BLaER1 (cell line): ENCODE results near the gene AK1.
"Not testable (repeated sequence)": the region's sequence is repeated elsewhere in the genome, so short reads cannot be mapped to it uniquely, and the experiment has no call there.

Experiments
- H3K27ac ChIP-seq: shearing (Covaris generic); formaldehyde crosslinking; 2 replicates; pipeline ENCODE4 v1.8.1; 2022
- H3K27me3 ChIP-seq: shearing (Covaris generic); formaldehyde crosslinking; 2 replicates; pipeline ENCODE4 v1.8.1; 2022
- H3K36me3 ChIP-seq: shearing (Covaris generic); formaldehyde crosslinking; 2 replicates; pipeline ENCODE4 v1.8.1; 2022
- H3K4me1 ChIP-seq: shearing (Covaris generic); formaldehyde crosslinking; 2 replicates; pipeline ENCODE4 v1.8.1; 2022
- H3K4me2 ChIP-seq: shearing (Covaris generic); formaldehyde crosslinking; 2 replicates; pipeline ENCODE4 v1.8.1; 2022
- H3K4me3 ChIP-seq: shearing (Covaris generic); formaldehyde crosslinking; 2 replicates; pipeline ENCODE4 v1.8.1; 2022
- H3K9ac ChIP-seq: shearing (Covaris generic); formaldehyde crosslinking; 2 replicates; pipeline ENCODE4 v1.8.1; 2022
- H3K9me3 ChIP-seq: shearing (Covaris generic); formaldehyde crosslinking; 2 replicates; pipeline ENCODE4 v1.8.1; 2022
- H4K20me1 ChIP-seq: shearing (Covaris generic); formaldehyde crosslinking; 2 replicates; pipeline ENCODE4 v1.8.1; 2022
- Cebpa-rat ChIP-seq: shearing (Covaris generic); IDR thresholded peaks from 2 replicates; pipeline ENCODE4 v1.8.1; 2022

AK1 gene

DNA sequence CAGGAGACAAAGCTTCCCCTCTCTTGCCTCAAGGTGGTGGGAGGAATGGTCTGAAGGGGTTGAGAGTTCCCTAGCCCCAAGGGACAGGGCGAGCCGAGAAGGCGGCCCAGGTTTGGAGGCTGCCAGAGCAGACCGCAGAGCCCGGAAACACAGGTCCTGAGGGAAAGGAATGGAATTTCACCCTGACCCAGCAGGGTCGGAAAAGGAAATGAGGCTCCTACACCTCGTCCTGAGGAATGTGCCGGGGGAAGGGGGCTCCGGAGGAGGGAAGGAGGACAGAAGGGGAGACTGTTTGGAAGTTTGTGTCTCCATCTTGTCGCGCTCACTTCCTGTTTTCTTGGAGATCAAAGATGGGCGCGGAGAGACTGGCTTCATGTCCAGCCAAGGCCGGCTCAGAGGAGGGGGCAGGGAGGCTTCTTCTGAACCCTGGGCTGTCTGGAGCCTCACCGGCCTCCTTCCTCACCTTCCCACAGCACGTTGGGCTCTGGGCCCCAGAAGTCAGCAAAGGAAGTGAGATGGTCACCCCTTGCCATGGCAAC, 32.6 kb downstream of the AK1 start:
- Histone ChIP-seq H3K4me1 (peaks cover 42% of the 10 kb centered on the region), H3K27me3 (no peaks in the 10 kb centered on the region), H3K9me3 (peaks cover 15% of the 10 kb centered on the region), H3K4me3 (no peak overlapping the region), H3K9ac (no peak overlapping the region), H3K36me3 (peaks cover 93% of the 10 kb centered on the region), H3K27ac (0 out of 2 replicates have a peak overlapping the region, but pooled peaks have one; percentile 1), H3K4me2 (no peak overlapping the region), H4K20me1 (peaks cover 69% of the 10 kb centered on the region)
- TF ChIP-seq Cebpa-rat: no peak

DNA sequence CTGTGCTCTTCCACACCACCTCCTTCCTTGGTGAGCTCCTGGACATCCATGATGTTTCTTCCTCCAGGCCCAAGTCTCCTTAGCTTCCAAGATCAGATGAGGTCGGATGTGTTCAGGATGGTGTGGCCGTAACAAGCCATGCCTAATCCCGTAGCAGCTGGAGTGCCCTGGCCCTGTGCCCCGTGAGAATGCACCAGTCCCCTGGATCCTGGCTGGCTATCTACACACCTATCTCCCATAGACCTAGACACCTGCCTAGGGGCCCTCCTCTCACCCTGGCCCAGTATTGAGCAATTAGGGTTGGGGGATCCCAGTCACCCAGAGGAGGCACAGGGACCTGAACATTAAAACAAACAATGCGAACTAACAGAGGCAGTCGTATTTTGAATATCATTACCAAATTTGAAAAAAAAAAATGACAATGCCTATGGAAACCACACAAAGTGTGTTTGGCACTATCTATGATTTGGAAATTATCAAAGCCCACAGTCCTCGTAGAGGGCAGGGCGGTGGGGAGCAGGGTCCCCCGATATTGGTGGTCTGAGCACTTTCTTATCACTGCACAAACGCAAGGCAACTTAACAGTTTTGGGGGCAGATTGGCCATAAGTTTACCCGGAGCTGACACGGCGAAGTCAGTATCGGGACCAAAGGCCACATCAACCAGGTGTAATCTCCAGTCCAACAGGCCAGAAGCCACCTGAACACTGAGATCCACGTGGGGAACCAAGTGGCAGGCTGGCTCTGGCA, 36.2 kb downstream of the AK1 start:
- H3K9ac ChIP-seq: no peak overlapping the region

GRCh38 chr9:127838375-127839078, 38.9 kb downstream of the AK1 start:
- Histone ChIP-seq H3K4me1 (peaks cover 76% of the 10 kb centered on the region), H3K36me3 (peaks cover 70% of the 10 kb centered on the region), H3K4me3 (0 out of 2 replicates have a peak overlapping the region, but pooled peaks have one; percentile 0), H4K20me1 (peaks cover 65% of the 10 kb centered on the region; the same call in 1 of the 2 replicates), H3K9me3 (no peaks in the 10 kb centered on the region), H3K27ac (peak overlapping the region; percentile 81), H3K27me3 (no peaks in the 10 kb centered on the region), H3K4me2 (peak overlapping the region; percentile 84), H3K9ac (peak overlapping the region; percentile 72)
- TF ChIP-seq Cebpa-rat: no peak

More for the DNA sequence above, 36.2 kb downstream of the AK1 start:
- Histone ChIP-seq H3K4me1 (peaks cover 55% of the 10 kb centered on the region), H3K4me3 (no peak overlapping the region), H4K20me1 (peaks cover 74% of the 10 kb centered on the region; the same call in 1 of the 2 replicates), H3K9me3 (no peaks in the 10 kb centered on the region), H3K36me3 (peaks cover 73% of the 10 kb centered on the region), H3K27ac (peak overlapping the region; percentile 64), H3K4me2 (peak overlapping the region; percentile 84), H3K27me3 (no peaks in the 10 kb centered on the region)
- TF ChIP-seq Cebpa-rat: no peak

- Histone ChIP-seq H3K9ac (peak overlapping the region; percentile 5; the same call in 1 of the 2 replicates), H4K20me1 (peaks cover 65% of the 10 kb centered on the region; the same call in 1 of the 2 replicates), H3K4me2 (peak overlapping the region; percentile 84), H3K36me3 (peaks cover 69% of the 10 kb centered on the region), H3K4me3 (no peak overlapping the region), H3K4me1 (peaks cover 87% of the 10 kb centered on the region), H3K27ac (peak overlapping the region; percentile 53), H3K27me3 (no peaks in the 10 kb centered on the region), H3K9me3 (no peaks in the 10 kb centered on the region)
- TF ChIP-seq Cebpa-rat: no peak
These were observed 40.1 kb downstream of the AK1 start for GRCh38 chr9:127837346-127837745.

DNA sequence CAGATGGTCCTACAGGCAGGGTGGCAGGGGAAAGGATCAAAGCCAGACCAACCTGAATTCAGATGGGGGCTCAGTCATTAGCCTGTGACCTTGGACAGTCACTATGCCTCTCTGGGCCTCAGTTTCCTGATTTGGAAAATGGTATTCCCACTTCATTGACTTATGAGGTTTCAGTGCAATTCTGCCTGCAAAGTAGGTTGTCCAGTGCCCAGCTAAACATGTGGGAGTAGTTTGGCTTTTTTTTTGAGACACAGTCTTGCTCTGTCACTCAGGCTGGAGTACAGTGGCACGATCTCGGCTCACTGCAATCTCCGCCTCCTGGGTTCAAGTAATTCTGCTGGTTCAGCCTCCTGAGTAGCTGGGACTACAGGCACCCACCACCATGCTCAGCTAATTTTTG, 40.9 kb downstream of the AK1 start:
- peaks cover 60% of the 10 kb centered on the region; the same call in 1 of the 2 replicates for H4K20me1 ChIP-seq
- peak overlapping the region; percentile 75 for H3K27ac ChIP-seq
- H3K36me3 ChIP-seq: peaks cover 64% of the 10 kb centered on the region
- peak overlapping the region; percentile 25; the same call in 1 of the 2 replicates for H3K4me3 ChIP-seq
- H3K4me2 ChIP-seq: peak overlapping the region; percentile 84
- H3K9me3 ChIP-seq, H3K27me3 ChIP-seq: not testable (repeated sequence)
- H3K9ac ChIP-seq: peak overlapping the region; percentile 58; the same call in 1 of the 2 replicates
- peaks cover 95% of the 10 kb centered on the region for H3K4me1 ChIP-seq

DNA sequence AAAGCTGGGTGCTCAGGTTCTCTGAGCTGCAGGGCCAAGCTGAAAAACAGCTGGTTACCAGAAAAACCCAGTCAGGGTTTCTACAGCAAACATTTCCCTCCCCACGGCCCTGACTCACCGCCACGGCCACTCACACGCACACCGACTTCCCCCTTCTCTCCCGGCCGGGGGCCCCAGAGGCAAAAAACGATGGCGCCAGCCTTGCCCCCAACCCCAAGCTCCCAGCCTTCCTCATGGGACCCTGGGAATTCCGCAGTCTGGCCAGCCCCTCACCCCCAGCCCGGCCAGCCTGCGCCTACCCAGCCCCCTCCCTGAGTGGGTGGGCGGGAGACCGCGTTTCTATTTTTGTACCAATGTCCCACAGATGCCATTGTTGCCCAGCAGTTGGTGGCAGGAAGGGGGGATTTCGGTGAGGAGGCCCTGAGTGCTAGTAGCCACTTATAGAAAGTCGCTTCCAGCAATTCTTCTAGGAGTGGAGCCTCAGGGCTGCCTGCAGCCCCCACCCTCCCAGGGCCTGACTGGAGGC, 41.4 kb downstream of the AK1 start:
- no peaks in the 10 kb centered on the region for H3K27me3 ChIP-seq
- H3K27ac ChIP-seq: peak overlapping the region; percentile 75
- peak overlapping the region; percentile 84 for H3K4me2 ChIP-seq
- TF ChIP-seq Cebpa-rat: no peak
- H3K9ac ChIP-seq: peak overlapping the region; percentile 58; the same call in 1 of the 2 replicates
- peak overlapping the region; percentile 25; the same call in 1 of the 2 replicates for H3K4me3 ChIP-seq
- no peaks in the 10 kb centered on the region for H3K9me3 ChIP-seq
- H3K4me1 ChIP-seq: peaks cover 95% of the 10 kb centered on the region
- peaks cover 59% of the 10 kb centered on the region for H3K36me3 ChIP-seq
- H4K20me1 ChIP-seq: peaks cover 55% of the 10 kb centered on the region; the same call in 1 of the 2 replicates

DNA sequence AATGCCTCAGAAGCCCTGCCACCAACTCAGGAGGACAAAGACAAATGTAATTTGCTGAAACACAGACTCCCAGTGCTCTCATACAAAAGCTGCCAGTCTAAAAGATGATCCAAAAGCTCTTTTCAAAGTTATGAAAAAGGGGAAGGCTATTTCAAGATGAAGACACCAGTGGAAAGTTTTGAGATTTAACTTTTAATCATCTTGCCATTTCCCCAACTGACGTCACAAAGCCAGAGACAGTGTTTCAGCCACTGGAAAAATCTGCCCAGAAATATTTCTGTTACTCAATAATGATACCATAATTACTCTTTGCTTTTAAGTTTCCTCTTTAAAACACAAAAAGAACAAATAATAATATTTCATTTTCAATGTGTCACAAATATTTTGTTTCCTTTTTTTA, 43.9 kb downstream of the AK1 start:
- H3K27me3 ChIP-seq: no peaks in the 10 kb centered on the region
- peaks cover 61% of the 10 kb centered on the region for H3K36me3 ChIP-seq
- peaks cover 92% of the 10 kb centered on the region for H3K4me1 ChIP-seq
- no peak for TF ChIP-seq Cebpa-rat
- no peak overlapping the region for H3K4me3 ChIP-seq
- H3K9me3 ChIP-seq: no peaks in the 10 kb centered on the region
- H3K27ac ChIP-seq: no peak overlapping the region
- no peak overlapping the region for H3K9ac ChIP-seq
- no peak overlapping the region for H3K4me2 ChIP-seq
- H4K20me1 ChIP-seq: peaks cover 33% of the 10 kb centered on the region; the same call in 1 of the 2 replicates

DNA sequence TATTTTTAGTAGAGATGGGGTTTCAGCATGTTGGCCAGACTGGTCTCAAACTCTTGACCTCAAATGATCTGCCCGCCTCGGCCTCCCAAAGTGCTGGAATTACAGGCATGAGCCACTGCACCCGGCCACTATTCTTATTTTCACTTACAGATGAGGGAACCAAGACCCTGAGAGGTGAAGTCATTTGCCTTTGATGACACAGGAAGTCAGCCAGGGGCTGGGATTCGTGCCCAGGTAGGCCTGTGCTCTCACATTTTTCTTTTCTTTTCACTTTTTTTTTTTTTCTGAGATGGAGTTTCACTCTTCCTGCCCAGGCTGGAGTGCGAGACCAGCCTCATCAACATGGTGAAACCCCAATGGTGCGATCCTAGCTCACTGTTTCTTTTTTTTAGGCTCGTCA, 45.2 kb downstream of the AK1 start:
- Histone ChIP-seq H3K4me1 (peaks cover 85% of the 10 kb centered on the region), H3K27me3 (no peaks in the 10 kb centered on the region), H4K20me1 (peaks cover 29% of the 10 kb centered on the region; the same call in 1 of the 2 replicates), H3K27ac (no peak overlapping the region), H3K4me3 (no peak overlapping the region), H3K9ac (no peak overlapping the region), H3K4me2 (peak overlapping the region; percentile 14; the same call in 1 of the 2 replicates), H3K9me3 (no peaks in the 10 kb centered on the region), H3K36me3 (peaks cover 65% of the 10 kb centered on the region)
- TF ChIP-seq Cebpa-rat: no peak

- Histone ChIP-seq H3K9me3 (no peaks in the 10 kb centered on the region), H4K20me1 (peaks cover 16% of the 10 kb centered on the region; the same call in 1 of the 2 replicates), H3K4me1 (peaks cover 89% of the 10 kb centered on the region), H3K27ac (peak overlapping the region; percentile 58; the same call in 1 of the 2 replicates), H3K4me3 (no peak overlapping the region), H3K9ac (peak overlapping the region; percentile 38; the same call in 1 of the 2 replicates), H3K27me3 (no peaks in the 10 kb centered on the region), H3K4me2 (peak overlapping the region; percentile 29), H3K36me3 (peaks cover 78% of the 10 kb centered on the region)
- no peak for TF ChIP-seq Cebpa-rat
These were observed 48.1 kb downstream of the AK1 start for GRCh38 chr9:127829205-127829906.
